ENCODE measurements around the gene ITPK1. TPM values are rescaled to one million over a fixed set of nuclear protein-coding genes. Genes with fewer than 3 reads are reported as not detected.

Gene ITPK1
- total and polyA plus RNA-seq, 2 experiments from 2014 or later = 35.9 to 101 TPM

DNA sequence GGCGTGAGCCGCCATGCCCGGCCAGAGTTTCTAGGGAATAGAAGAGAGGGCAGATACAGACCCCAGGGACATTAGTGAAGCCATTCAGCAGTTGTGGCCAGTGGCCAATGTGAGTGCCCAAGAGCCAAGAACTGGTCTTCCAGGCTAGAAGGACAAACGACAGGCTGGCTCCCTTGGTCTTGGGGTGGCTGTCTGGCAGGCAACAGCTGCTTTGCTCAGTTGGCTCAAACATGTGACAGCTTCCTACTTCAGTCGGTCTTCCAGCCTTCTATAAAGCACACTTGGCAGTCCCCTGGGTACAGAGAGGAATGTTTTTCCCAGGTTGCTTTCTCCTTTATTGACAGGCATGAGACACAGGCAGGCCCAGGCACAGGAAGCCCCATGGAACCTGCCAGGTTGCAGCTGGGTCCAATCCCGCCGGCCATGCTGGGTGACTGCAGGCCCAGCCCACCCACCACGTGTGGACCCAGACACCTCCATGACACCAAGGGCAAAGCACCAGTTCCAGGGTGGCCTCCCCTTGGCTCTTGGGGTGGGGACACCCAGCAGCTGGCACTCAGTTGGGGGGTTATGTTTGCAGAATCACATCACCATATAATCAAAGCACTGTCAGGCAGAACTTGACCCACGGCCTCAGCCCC lies 177.4 kb downstream of the ITPK1 start:
- H3K27me3 Mint-ChIP-seq (ENCODE audit: insufficient read depth, low read depth, poor library complexity) = peaks cover 11% of the 10 kb centered on the region
- Histone ChIP-seq H3K27ac (ENCODE audit: low read depth) (no peak overlapping the region), H3K9me2 (ENCODE audit: insufficient read depth) (no peaks in the 10 kb centered on the region), H4K20me1 (replicated peaks; ENCODE audit: insufficient read depth) (0 out of 2 replicates have a peak, but pooled peaks cover 4% of the 10 kb centered on the region), H3K27me3 (ENCODE audit: insufficient read depth) (no peaks in the 10 kb centered on the region), H3K4me2 (no peak overlapping the region), H3F3A (replicated peaks; ENCODE audit: low read depth) (no peaks in the 10 kb centered on the region), H3K79me2 (replicated peaks; ENCODE audit: insufficient read depth) (no peaks in the 10 kb centered on the region), H3K4me3 (no peak overlapping the region), H3K4me1 (ENCODE audit: insufficient read depth) (no peaks in the 10 kb centered on the region), H2AFZ (no peak overlapping the region), H3K36me3 (ENCODE audit: insufficient read depth) (no peaks in the 10 kb centered on the region)
- no peaks in the 10 kb centered on the region for H3K9me3 Mint-ChIP-seq
- H3K36me3 Mint-ChIP-seq (ENCODE audit: low read depth) = peaks cover 16% of the 10 kb centered on the region; the same call in 2 of the 3 replicates
- no peak overlapping the region for H3K27ac Mint-ChIP-seq
- DNase-seq (ENCODE audit: low spot score) = peak; percentile 41
- H3K4me1 Mint-ChIP-seq = peaks cover 4% of the 10 kb centered on the region; the same call in 1 of the 3 replicates
- H3K4me3 Mint-ChIP-seq = no peak overlapping the region
- peak; percentile 9; the same call in 1 of the 3 replicates for ATAC-seq
- TF ChIP-seq POLR2AphosphoS5 (IDR thresholded peaks at IDR 0.05; ENCODE audit: low read depth) (no peak), ZNF331 (CRISPR knock-in tag; IDR thresholded peaks at IDR 0.05; ENCODE audit: low read depth) (no peak), CREB1 (CRISPR knock-in tag; IDR thresholded peaks at IDR 0.05; ENCODE audit: low read depth) (no peak), EZH2 (IDR thresholded peaks at IDR 0.05; ENCODE audit: low read depth, unreplicated experiment) (no peak), ZNF114 (CRISPR knock-in tag; IDR thresholded peaks at IDR 0.05) (no peak), STAT1 (IDR thresholded peaks at IDR 0.05; ENCODE audit: unreplicated experiment) (no peak), EZH2phosphoT487 (IDR thresholded peaks at IDR 0.05; ENCODE audit: unreplicated experiment) (no peak), JUNB (IDR thresholded peaks at IDR 0.05; ENCODE audit: unreplicated experiment) (no peak), NANOG (IDR thresholded peaks at IDR 0.05; ENCODE audit: borderline replicate concordance) (no peak), CTCF (conservative IDR thresholded peaks at IDR 0.05; ENCODE audit: low read depth in 2 of 2) (no peak), ZNF462 (CRISPR knock-in tag; IDR thresholded peaks at IDR 0.05) (no peak)
- TF ChIP-seq, protein P1, sequence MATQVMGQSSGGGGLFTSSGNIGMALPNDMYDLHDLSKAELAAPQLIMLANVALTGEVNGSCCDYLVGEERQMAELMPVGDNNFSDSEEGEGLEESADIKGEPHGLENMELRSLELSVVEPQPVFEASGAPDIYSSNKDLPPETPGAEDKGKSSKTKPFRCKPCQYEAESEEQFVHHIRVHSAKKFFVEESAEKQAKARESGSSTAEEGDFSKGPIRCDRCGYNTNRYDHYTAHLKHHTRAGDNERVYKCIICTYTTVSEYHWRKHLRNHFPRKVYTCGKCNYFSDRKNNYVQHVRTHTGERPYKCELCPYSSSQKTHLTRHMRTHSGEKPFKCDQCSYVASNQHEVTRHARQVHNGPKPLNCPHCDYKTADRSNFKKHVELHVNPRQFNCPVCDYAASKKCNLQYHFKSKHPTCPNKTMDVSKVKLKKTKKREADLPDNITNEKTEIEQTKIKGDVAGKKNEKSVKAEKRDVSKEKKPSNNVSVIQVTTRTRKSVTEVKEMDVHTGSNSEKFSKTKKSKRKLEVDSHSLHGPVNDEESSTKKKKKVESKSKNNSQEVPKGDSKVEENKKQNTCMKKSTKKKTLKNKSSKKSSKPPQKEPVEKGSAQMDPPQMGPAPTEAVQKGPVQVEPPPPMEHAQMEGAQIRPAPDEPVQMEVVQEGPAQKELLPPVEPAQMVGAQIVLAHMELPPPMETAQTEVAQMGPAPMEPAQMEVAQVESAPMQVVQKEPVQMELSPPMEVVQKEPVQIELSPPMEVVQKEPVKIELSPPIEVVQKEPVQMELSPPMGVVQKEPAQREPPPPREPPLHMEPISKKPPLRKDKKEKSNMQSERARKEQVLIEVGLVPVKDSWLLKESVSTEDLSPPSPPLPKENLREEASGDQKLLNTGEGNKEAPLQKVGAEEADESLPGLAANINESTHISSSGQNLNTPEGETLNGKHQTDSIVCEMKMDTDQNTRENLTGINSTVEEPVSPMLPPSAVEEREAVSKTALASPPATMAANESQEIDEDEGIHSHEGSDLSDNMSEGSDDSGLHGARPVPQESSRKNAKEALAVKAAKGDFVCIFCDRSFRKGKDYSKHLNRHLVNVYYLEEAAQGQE (IDR thresholded peaks at IDR 0.05; ENCODE audit: unreplicated experiment) = no peak
- TF ChIP-seq, protein P2, sequence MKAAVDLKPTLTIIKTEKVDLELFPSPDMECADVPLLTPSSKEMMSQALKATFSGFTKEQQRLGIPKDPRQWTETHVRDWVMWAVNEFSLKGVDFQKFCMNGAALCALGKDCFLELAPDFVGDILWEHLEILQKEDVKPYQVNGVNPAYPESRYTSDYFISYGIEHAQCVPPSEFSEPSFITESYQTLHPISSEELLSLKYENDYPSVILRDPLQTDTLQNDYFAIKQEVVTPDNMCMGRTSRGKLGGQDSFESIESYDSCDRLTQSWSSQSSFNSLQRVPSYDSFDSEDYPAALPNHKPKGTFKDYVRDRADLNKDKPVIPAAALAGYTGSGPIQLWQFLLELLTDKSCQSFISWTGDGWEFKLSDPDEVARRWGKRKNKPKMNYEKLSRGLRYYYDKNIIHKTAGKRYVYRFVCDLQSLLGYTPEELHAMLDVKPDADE (IDR thresholded peaks at IDR 0.05) = no peak

All from GM23338 (cell line).